ENCODE data around the gene SGK1. TPM values are rescaled to one million over a fixed set of nuclear protein-coding genes. Genes with fewer than 3 reads are reported as not detected.
"Not testable (repeated sequence)": the region's sequence is repeated elsewhere in the genome, so short reads cannot be mapped to it uniquely, and the experiment has no call there.

Gene SGK1
- total RNA-seq, 2 experiments from 2014 or later: 117 to 120 TPM

DNA sequence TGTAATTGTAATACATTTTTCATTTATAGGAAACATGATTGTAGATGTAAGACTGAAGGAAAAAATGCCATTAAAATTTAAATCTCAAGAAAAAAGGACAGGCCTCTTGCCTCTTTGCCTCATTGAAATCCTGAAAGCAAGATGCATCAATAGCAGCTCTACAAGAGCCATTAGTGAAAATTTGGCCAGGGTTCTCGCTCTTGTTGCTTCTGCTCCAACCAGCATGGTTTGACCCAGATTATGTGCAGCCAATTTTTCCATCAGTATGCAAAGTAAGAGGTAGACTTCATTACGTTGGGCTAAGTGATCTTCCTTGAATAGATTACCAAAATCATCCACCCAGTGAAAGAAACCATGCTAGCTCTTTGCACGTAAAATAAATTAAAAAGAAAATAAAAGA is 106.6 kb downstream of the SGK1 start:
- Histone ChIP-seq H3K4me3 (ENCODE audit: low read length) (no peak overlapping the region), H3K36me3 (ENCODE audit: insufficient read depth, low read length) (no peaks in the 10 kb centered on the region), H3K27ac (ENCODE audit: low read depth in 1 of 2, low read length in 2 of 2) (no peak overlapping the region), H3K9me3 (ENCODE audit: control insufficient read depth in 1 of 2, insufficient read depth in 1 of 2, low read length in 2 of 2) (no peaks in the 10 kb centered on the region), H3K4me1 (ENCODE audit: insufficient read depth, low read length) (no peaks in the 10 kb centered on the region), H3K27me3 (ENCODE audit: control insufficient read depth in 1 of 2, insufficient read depth in 2 of 2, low read length in 2 of 2) (no peaks in the 10 kb centered on the region)
- TF ChIP-seq CTCF (IDR thresholded peaks at IDR 0.05): no peak
- H3K27me3 Mint-ChIP-seq: no peaks in the 10 kb centered on the region
- intact Hi-C loops (cut with DNase I, micrococcal nuclease): no loop called here
- H3K36me3 Mint-ChIP-seq (ENCODE audit: low read depth): no peaks in the 10 kb centered on the region
- H3K9me3 Mint-ChIP-seq: no peaks in the 10 kb centered on the region
- ChIA-PET POLR2A (no interaction called here), CTCF (interaction anchor here (0.7 kb wide), 1 partner anchor 79 kb away, joined by 3 read pairs; no protein-coding TSS in a partner anchor)
- no peak for ATAC-seq (ENCODE audit: poor library complexity)
- no peak overlapping the region for H3K27ac Mint-ChIP-seq
- no peak overlapping the region for H3K4me3 Mint-ChIP-seq
- no peak for DNase-seq
- H3K4me1 Mint-ChIP-seq (ENCODE audit: low read depth): peaks cover 3% of the 10 kb centered on the region

DNA sequence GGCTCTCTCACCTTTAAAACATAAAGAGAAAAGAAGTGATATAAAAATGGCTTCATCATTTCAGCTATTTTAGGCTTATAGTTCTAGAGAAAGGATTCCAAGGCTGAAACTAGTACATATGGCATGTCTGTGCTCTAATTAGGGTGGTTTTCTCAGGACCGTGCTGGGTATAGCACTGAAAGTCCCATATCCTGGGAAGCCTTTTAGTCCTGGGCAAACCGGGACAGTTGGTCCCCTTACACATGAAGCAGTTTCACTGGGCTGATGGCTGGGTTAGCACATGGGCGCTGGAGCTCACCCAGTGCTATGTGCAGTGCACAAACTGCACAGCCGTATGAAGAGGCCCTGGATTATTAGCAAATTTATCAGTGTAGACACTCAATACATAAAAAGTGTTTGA is 110.5 kb downstream of the SGK1 start:
- peaks cover 4% of the 10 kb centered on the region for H3K36me3 Mint-ChIP-seq (ENCODE audit: low read depth)
- H3K27me3 Mint-ChIP-seq: no peaks in the 10 kb centered on the region
- Histone ChIP-seq H3K4me3 (ENCODE audit: low read length) (no peak overlapping the region), H3K4me1 (ENCODE audit: insufficient read depth, low read length) (no peaks in the 10 kb centered on the region), H3K9me3 (ENCODE audit: control insufficient read depth in 1 of 2, insufficient read depth in 1 of 2, low read length in 2 of 2) (peaks cover 0 to 8% of the 10 kb centered on the region in 2 experiments), H3K36me3 (ENCODE audit: insufficient read depth, low read length) (no peaks in the 10 kb centered on the region), H3K27me3 (ENCODE audit: control insufficient read depth in 1 of 2, insufficient read depth in 2 of 2, low read length in 2 of 2) (no peaks in the 10 kb centered on the region), H3K27ac (ENCODE audit: low read depth in 1 of 2, low read length in 2 of 2) (no peak overlapping the region)
- H3K27ac Mint-ChIP-seq: no peak overlapping the region
- no peak for TF ChIP-seq CTCF (IDR thresholded peaks at IDR 0.05)
- no peak overlapping the region for H3K4me3 Mint-ChIP-seq
- ChIA-PET POLR2A (no interaction called here), CTCF (interaction anchor here (0.6 kb wide), 1 partner anchor 433 kb away, joined by 3 read pairs; no protein-coding TSS in a partner anchor)
- peaks cover 5% of the 10 kb centered on the region for H3K9me3 Mint-ChIP-seq
- intact Hi-C loops (cut with DNase I, micrococcal nuclease): no loop called here
- DNase-seq (no peak), ATAC-seq (ENCODE audit: poor library complexity) (no peak)
- H3K4me1 Mint-ChIP-seq (ENCODE audit: low read depth): no peaks in the 10 kb centered on the region

GRCh38 chr6:134205366-134205765 is 112.5 kb downstream of the SGK1 start:
- Histone ChIP-seq H3K4me3 (ENCODE audit: low read length) (no peak overlapping the region), H3K9me3 (ENCODE audit: control insufficient read depth in 1 of 2, insufficient read depth in 1 of 2, low read length in 2 of 2) (peaks cover 0 to 8% of the 10 kb centered on the region in 2 experiments), H3K4me1 (ENCODE audit: insufficient read depth, low read length) (no peaks in the 10 kb centered on the region), H3K36me3 (ENCODE audit: insufficient read depth, low read length) (no peaks in the 10 kb centered on the region), H3K27me3 (ENCODE audit: control insufficient read depth in 1 of 2, insufficient read depth in 2 of 2, low read length in 2 of 2) (no peaks in the 10 kb centered on the region), H3K27ac (ENCODE audit: low read depth in 1 of 2, low read length in 2 of 2) (no peak overlapping the region)
- no peak for ATAC-seq (ENCODE audit: poor library complexity)
- no peak for TF ChIP-seq CTCF (IDR thresholded peaks at IDR 0.05)
- CTCF ChIA-PET: interaction anchor here (0.7 kb wide), 1 partner anchor 1064 kb away, joined by 3 read pairs; no protein-coding TSS in a partner anchor
- H3K4me3 Mint-ChIP-seq: no peak overlapping the region
- no peak for DNase-seq
- no peaks in the 10 kb centered on the region for H3K4me1 Mint-ChIP-seq (ENCODE audit: low read depth)
- POLR2A ChIA-PET: no interaction called here
- H3K27ac Mint-ChIP-seq: no peak overlapping the region
- H3K27me3 Mint-ChIP-seq: no peaks in the 10 kb centered on the region
- intact Hi-C loops (cut with DNase I, micrococcal nuclease): no loop called here
- peaks cover 4% of the 10 kb centered on the region for H3K36me3 Mint-ChIP-seq (ENCODE audit: low read depth)
- peaks cover 5% of the 10 kb centered on the region for H3K9me3 Mint-ChIP-seq

DNA sequence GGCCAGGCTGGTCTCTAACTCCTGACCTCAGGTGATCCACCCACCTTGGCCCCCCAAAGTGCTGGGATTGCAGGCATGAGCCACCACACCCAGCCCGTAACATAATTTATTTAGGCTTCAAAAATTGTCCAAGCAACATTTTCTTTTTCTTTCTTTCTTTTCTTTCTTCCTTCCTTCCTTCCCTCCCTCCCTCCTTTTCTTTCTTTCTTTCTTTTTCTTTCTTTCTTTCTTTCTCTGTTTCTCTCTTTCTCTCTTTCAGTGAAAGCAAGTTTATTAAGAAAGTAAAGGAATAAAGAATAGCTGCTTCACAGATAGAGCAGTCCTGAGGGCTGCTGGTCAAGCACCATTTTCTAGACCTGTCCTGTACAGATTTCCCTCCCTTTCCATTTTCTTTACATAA is 113.2 kb downstream of the SGK1 start:
- H3K4me3 ChIP-seq (ENCODE audit: low read length); H3K4me1 Mint-ChIP-seq (ENCODE audit: low read depth); H3K4me1 ChIP-seq (ENCODE audit: insufficient read depth, low read length); POLR2A ChIA-PET; DNase-seq; H3K27me3 ChIP-seq (ENCODE audit: control insufficient read depth in 1 of 2, insufficient read depth in 2 of 2, low read length in 2 of 2); H3K9me3 ChIP-seq (ENCODE audit: control insufficient read depth in 1 of 2, insufficient read depth in 1 of 2, low read length in 2 of 2); CTCF ChIA-PET; H3K9me3 Mint-ChIP-seq; H3K4me3 Mint-ChIP-seq; H3K27ac Mint-ChIP-seq; H3K36me3 ChIP-seq (ENCODE audit: insufficient read depth, low read length); intact Hi-C loops (cut with DNase I, micrococcal nuclease); H3K27ac ChIP-seq (ENCODE audit: low read depth in 1 of 2, low read length in 2 of 2); ATAC-seq (ENCODE audit: poor library complexity); H3K36me3 Mint-ChIP-seq (ENCODE audit: low read depth); H3K27me3 Mint-ChIP-seq: not testable (repeated sequence)

Data from CD4-positive, alpha-beta T cell (primary cell).